Frontal cortex (tissue), 4 donors: Measurements from ENCODE around the gene ORC1. TPM values are rescaled to one million over a fixed set of nuclear protein-coding genes. Genes with fewer than 3 reads are reported as not detected.

Experiments
- DNase-seq, 2 donors: peaks; one replicate each; pipeline ENCODE4 v3.0.0; 2012; ENCODE audit warnings: low spot score in 2 of 2
- FAIRE-seq: peaks from 2 replicates; lab custom pipeline; 2012; peaks lifted over from hg19 to GRCh38; lab: Jason Lieb, UNC
- total RNA-seq: library from RNA; depleted of rRNA; stranded (reverse); fragments of >200 nt; gene quantifications from one replicate; pipeline ENCODE4 v1.2.3, GENCODE V29; 2014
- donor health status: control.
- donor health status: control.
- donor health status: control.

ORC1 gene
- total RNA-seq, 1 donor from 2014 or later = 1.2 TPM

GRCh38 chr1:52352690-52353089 lies 51.5 kb downstream of the ORC1 start:
- FAIRE-seq = no peak

GRCh38 chr1:52348704-52349300 lies 55.4 kb downstream of the ORC1 start:
- no peak for FAIRE-seq

More at GRCh38 chr1:52352690-52353089, 51.5 kb downstream of the ORC1 start:
- no peak for DNase-seq

GRCh38 chr1:52346653-52347052 lies 57.6 kb downstream of the ORC1 start:
- FAIRE-seq (no peak), DNase-seq (no peak)

More at GRCh38 chr1:52348704-52349300, 55.4 kb downstream of the ORC1 start:
- no peak for DNase-seq

GRCh38 chr1:52345252-52345651 lies 59.0 kb downstream of the ORC1 start:
- FAIRE-seq (no peak), DNase-seq (no peak)

- DNase-seq (no peak), FAIRE-seq (no peak)
Measured at GRCh38 chr1:52343979-52344378, 60.2 kb downstream of the ORC1 start.

- no peak for FAIRE-seq
- no peak for DNase-seq
Measured at GRCh38 chr1:52341655-52342260, 62.5 kb downstream of the ORC1 start.

GRCh38 chr1:52337439-52337838 lies 66.8 kb downstream of the ORC1 start:
- no peak for FAIRE-seq
- DNase-seq = no peak

- DNase-seq (no peak), FAIRE-seq (no peak)
Measured at GRCh38 chr1:52334906-52335528, 69.2 kb downstream of the ORC1 start.

GRCh38 chr1:52332411-52332810 lies 71.8 kb downstream of the ORC1 start:
- DNase-seq = no peak
- no peak for FAIRE-seq

GRCh38 chr1:52328615-52329014 lies 75.6 kb downstream of the ORC1 start:
- FAIRE-seq (no peak), DNase-seq (no peak)

GRCh38 chr1:52325786-52326185 lies 78.4 kb downstream of the ORC1 start:
- DNase-seq = no peak
- no peak for FAIRE-seq

GRCh38 chr1:52323731-52324130 lies 80.5 kb downstream of the ORC1 start:
- FAIRE-seq (no peak), DNase-seq (no peak)

Other genes with a start within 250 kb of the ORC1 start
- gene CC2D1B, start 38.2 kb downstream of the ORC1 start, total RNA-seq = 10.2 TPM
- 15.9 TPM for gene PRPF38A, start 179 bp upstream of the ORC1 start, total RNA-seq
- gene TUT4, start 148.7 kb upstream of the ORC1 start, total RNA-seq = 130 TPM
- 29.3 TPM for gene GPX7, start 197.9 kb upstream of the ORC1 start, total RNA-seq
- not detected for gene SHISAL2A, start 228.7 kb upstream of the ORC1 start, total RNA-seq